Ovary (tissue), 3 donors: Measurements from ENCODE around the gene RAC2.

ENCODE experiments used
- CTCF ChIP-seq, 3 donors: fragments of 450-650 bp in 2 of 3; fragments of 200-600 bp in 1 of 3; IDR thresholded peaks; one replicate each; pipeline versions ENCODE4 v1.5.1 to v1.8.0; 2016 to 2022; ENCODE audit warnings: antibody characterized with exemption in 3 of 3, mild to moderate bottlenecking in 1 of 3
- EP300 ChIP-seq: sonication (generic); formaldehyde crosslinking; IDR thresholded peaks from one replicate; pipeline ENCODE4 v1.6.1; 2017; ENCODE audit warnings: antibody characterized with exemption
- POLR2A ChIP-seq: fragments of 450-650 bp; IDR thresholded peaks from one replicate; pipeline ENCODE4 v1.6.1; 2017; ENCODE audit warnings: antibody characterized with exemption, mild to moderate bottlenecking, moderate library complexity
- donor health status: DM: no; HTN: no; CAD: no.

- TF ChIP-seq CTCF (IDR thresholded peaks at IDR 0.05): no peak
- no peak for TF ChIP-seq POLR2A
- no peak for TF ChIP-seq EP300
Observed at GRCh38 chr22:37202716-37203115, 41.4 kb downstream of the RAC2 start.
